GM12891 (cell line): Measurements from ENCODE around the gene ZBTB16.

Experiments
- POLR2A ChIP-seq: IDR thresholded peaks from 2 replicates; pipeline ENCODE4 v1.6.1; 2011; ENCODE audit warnings: low read depth, low read length, control low read depth
- POLR2AphosphoS5 ChIP-seq: IDR thresholded peaks from 2 replicates; pipeline ENCODE4 v1.6.1; 2011; ENCODE audit warnings: low read depth, low read length, control low read depth

GRCh38 chr11:114194702-114195101 is 135.2 kb downstream of the ZBTB16 start:
- TF ChIP-seq POLR2AphosphoS5, result no peak
- no peak for TF ChIP-seq POLR2A
